HCT116 (cell line): ENCODE measurements around the gene APCDD1L. TPM values are rescaled to one million over a fixed set of nuclear protein-coding genes. Genes with fewer than 3 reads are reported as not detected.

Experiments
- ATAC-seq: fragments of 200-7000 bp; cut with Tn5 transposase; 2 replicates; pipeline ENCODE4 v1.9.1; 2020; ENCODE audit warnings: mild to moderate bottlenecking, moderate library complexity
- BruUV-seq: library from RNA; stranded (reverse); fragments of 400-500 nt; replicated peaks from 2 replicates; lab custom pipeline; 2021; lab: Mats Ljungman, UMichigan
- CTCF ChIA-PET: fragments of 300-600 bp; sonication (Branson Sonifier 250); formaldehyde crosslinking; loops from one replicate; lab custom pipeline; 2021; ENCODE audit warnings: antibody characterized with exemption; lab: Charles Lee
- POLR2A ChIA-PET: fragments of 300-600, 350-600 bp; sonication (Branson Sonifier 250); formaldehyde crosslinking; loops from one replicate; lab custom pipeline; 2021; ENCODE audit warnings: antibody characterized with exemption; lab: Charles Lee
- RAD21 ChIA-PET, 2 experiments: fragments of 300-600 bp; sonication (Branson Sonifier 250); formaldehyde crosslinking; loops; one replicate each; lab custom pipeline; 2023; ENCODE audit warnings: low total read pairs in 2 of 2; ENCODE audit not compliant: uncharacterized antibody in 2 of 2, unreplicated experiment in 2 of 2, low non-redundant PET in 1 of 2; lab: Charles Lee
- DNase-seq: peaks from one replicate; pipeline ENCODE4 v3.0.0-alpha.2; 2010; ENCODE audit warnings: low read depth, low spot score
- H2AFZ ChIP-seq: fragments of 200-600 bp; shearing (Covaris generic), sonication (generic); 2 replicates; pipeline ENCODE4 v1.6.1; 2017; ENCODE audit warnings: low read depth, mixed run types, mixed read lengths, antibody characterized with exemption, low read length; ENCODE audit not compliant: poor library complexity, severe bottlenecking
- H3K27ac ChIP-seq: 2 replicates; pipeline ENCODE4 v1.5.1; 2012; ENCODE audit warnings: low read depth, low read length
- H3K27me3 ChIP-seq: fragments of 200-600 bp; sonication (generic); 2 replicates; pipeline ENCODE4 v1.6.1; 2016; ENCODE audit warnings: mixed run types, low read length, mixed read lengths; ENCODE audit not compliant: insufficient read depth
- H3K36me3 ChIP-seq, 2 experiments: fragments of 200-500 bp in 1 of 2; fragments of 200-600 bp in 1 of 2; sonication (Bioruptor generic) in 1 of 2; sonication (generic) in 1 of 2; 2 replicates each; pipeline versions ENCODE4 v1.5.1 to v1.6.1; 2014 to 2016; ENCODE audit warnings: low read length in 2 of 2, inconsistent platforms in 1 of 2, mixed read lengths in 1 of 2, mixed run types in 1 of 2; ENCODE audit not compliant: insufficient read depth in 2 of 2, control insufficient read depth in 1 of 2
- H3K4me1 ChIP-seq, 2 experiments: fragments of 200-600 bp in 1 of 2; sonication (generic) in 1 of 2; 2 replicates each; pipeline versions ENCODE4 v1.5.1 to v1.6.1; 2012 to 2017; ENCODE audit warnings: low read length in 2 of 2, inconsistent platforms in 1 of 2, mild to moderate bottlenecking in 1 of 2, mixed read lengths in 1 of 2, mixed run types in 1 of 2, moderate library complexity in 1 of 2; ENCODE audit not compliant: insufficient read depth in 2 of 2, control insufficient read depth in 1 of 2
- H3K4me2 ChIP-seq: fragments of 200-600 bp; sonication (generic); 2 replicates; pipeline ENCODE4 v1.6.1; 2017; ENCODE audit warnings: mixed run types, low read length, mixed read lengths
- H3K4me3 ChIP-seq, 2 experiments: fragments of 200-600 bp in 1 of 2; sonication (generic) in 1 of 2; replicated peaks in 1 of 2; 2 replicates each; pipeline ENCODE4 v1.5.1; 2011 to 2016; ENCODE audit warnings: low read length in 2 of 2, control low read depth in 1 of 2, low read depth in 1 of 2, mild to moderate bottlenecking in 1 of 2, mixed read lengths in 1 of 2, mixed run types in 1 of 2
- H3K79me2 ChIP-seq: fragments of 200-600 bp; sonication (generic); 2 replicates; pipeline ENCODE4 v1.6.1; 2017; ENCODE audit warnings: mild to moderate bottlenecking, mixed run types, low read length, moderate library complexity, mixed read lengths; ENCODE audit not compliant: insufficient read depth
- H3K9ac ChIP-seq: fragments of 200-600 bp; sonication (generic); 2 replicates; pipeline ENCODE4 v1.6.1; 2016; ENCODE audit warnings: low read length, mixed read lengths
- H3K9me2 ChIP-seq: fragments of 200-600 bp; sonication (generic), shearing (Covaris generic); 2 replicates; pipeline ENCODE4 v1.6.1; 2017; ENCODE audit warnings: mixed run types, mild to moderate bottlenecking, moderate library complexity; ENCODE audit not compliant: insufficient read depth
- H3K9me3 ChIP-seq, 2 experiments: fragments of 200-500 bp in 1 of 2; fragments of 200-600 bp in 1 of 2; sonication (Bioruptor generic) in 1 of 2; sonication (generic) in 1 of 2; 2 replicates each; pipeline ENCODE4 v1.6.1; 2014 to 2017; ENCODE audit warnings: low read length in 2 of 2, mixed read lengths in 2 of 2, inconsistent platforms in 1 of 2, low read depth in 1 of 2, mild to moderate bottlenecking in 1 of 2, mixed run types in 1 of 2, moderate library complexity in 1 of 2; ENCODE audit not compliant: control insufficient read depth in 1 of 2, insufficient read depth in 1 of 2
- H4K20me1 ChIP-seq: fragments of 200-600 bp; sonication (generic), shearing (Covaris generic); 2 replicates; pipeline ENCODE4 v1.6.1; 2017; ENCODE audit warnings: mixed run types, mild to moderate bottlenecking, moderate library complexity; ENCODE audit not compliant: insufficient read depth
- CBX3 ChIP-seq: IDR thresholded peaks from 2 replicates; pipeline ENCODE4 v1.6.1; 2012; ENCODE audit warnings: low read depth
- CEBPB ChIP-seq: IDR thresholded peaks from 2 replicates; pipeline ENCODE4 v1.6.1; 2012; ENCODE audit warnings: low read depth
- EGR1 ChIP-seq: IDR thresholded peaks from 2 replicates; pipeline ENCODE4 v1.6.1; 2012; ENCODE audit warnings: low read depth
- ELF1 ChIP-seq: IDR thresholded peaks from 2 replicates; pipeline ENCODE4 v1.6.1; 2012; ENCODE audit warnings: low read depth, borderline replicate concordance
- EZH2 ChIP-seq: fragments of 200-600 bp; sonication (generic); IDR thresholded peaks from 2 replicates; pipeline ENCODE4 v1.6.1; 2017; ENCODE audit warnings: antibody characterized with exemption, mixed run types
- EZH2phosphoT487 ChIP-seq: fragments of 200-600 bp; IDR thresholded peaks from 2 replicates; pipeline ENCODE4 v1.6.1; 2018; ENCODE audit warnings: antibody characterized with exemption, borderline replicate concordance
- JUND ChIP-seq: IDR thresholded peaks from 2 replicates; pipeline ENCODE4 v1.6.1; 2012
- POLR2A ChIP-seq: IDR thresholded peaks from 2 replicates; pipeline ENCODE4 v1.7.0; 2011; ENCODE audit warnings: borderline replicate concordance; ENCODE audit not compliant: insufficient read depth, insufficient read length; ENCODE audit errors: extremely low read depth
- POLR2AphosphoS5 ChIP-seq: IDR thresholded peaks from 2 replicates; pipeline ENCODE4 v1.6.1; 2011; ENCODE audit warnings: mild to moderate bottlenecking, low read depth, low read length, moderate library complexity
- RAD21 ChIP-seq: IDR thresholded peaks from 2 replicates; pipeline ENCODE4 v1.6.1; 2012; ENCODE audit warnings: low read depth, mild to moderate bottlenecking
- SIN3A ChIP-seq: IDR thresholded peaks from 2 replicates; pipeline ENCODE4 v1.6.1; 2012; ENCODE audit warnings: low read depth
- SP1 ChIP-seq: IDR thresholded peaks from 2 replicates; pipeline ENCODE4 v1.6.1; 2012; ENCODE audit warnings: low read depth
- SRF ChIP-seq: IDR thresholded peaks from 2 replicates; pipeline ENCODE4 v1.6.1; 2012; ENCODE audit warnings: low read depth
- TCF7L2 ChIP-seq: IDR thresholded peaks from 2 replicates; pipeline ENCODE4 v1.7.0; 2011; ENCODE audit warnings: borderline replicate concordance, inconsistent platforms; ENCODE audit not compliant: insufficient read depth, insufficient read length; ENCODE audit errors: extremely low read depth
- ZFX ChIP-seq: fragments of 450-650 bp; IDR thresholded peaks from 2 replicates; pipeline ENCODE4 v1.6.1; 2017
- ZNF274 ChIP-seq: fragments of 200-500 bp; sonication (Bioruptor generic); IDR thresholded peaks from 2 replicates; pipeline ENCODE4 v1.6.1; 2014; ENCODE audit warnings: mild to moderate bottlenecking, low read depth, low read length, inconsistent platforms
- intact Hi-C: fragments of 100-400 bp; cut with micrococcal nuclease; formaldehyde crosslinking; loops from 2 replicates; pipeline ENCODE4 v1.10.0; 2022
- total RNA-seq: library from RNA; stranded (reverse); gene quantifications from one replicate; pipeline ENCODE4 v1.2.1, GENCODE V29; 2021; ENCODE audit not compliant: unreplicated experiment
- TF ChIP-seq, protein P1 (sequence below): IDR thresholded peaks from 2 replicates; pipeline ENCODE4 v1.6.1; 2012
- TF ChIP-seq, protein P2 (sequence below): IDR thresholded peaks from 2 replicates; pipeline ENCODE4 v1.6.1; 2011; ENCODE audit warnings: mild to moderate bottlenecking, low read length, moderate library complexity; ENCODE audit not compliant: insufficient replicate concordance; ENCODE audit errors: extremely low read depth
- TF ChIP-seq, protein P3 (sequence below): IDR thresholded peaks from 2 replicates; pipeline ENCODE4 v1.6.1; 2012
- TF ChIP-seq, protein P4 (sequence below), 3 experiments: fragments of 200-600 bp in 1 of 3; sonication (generic) in 1 of 3; IDR thresholded peaks in 2 of 3; conservative IDR thresholded peaks in 1 of 3; 2 replicates each; pipeline ENCODE4 v1.5.1; 2012 to 2017; ENCODE audit warnings: low read depth in 2 of 3, low read length in 2 of 3, antibody characterized with exemption in 1 of 3, borderline replicate concordance in 1 of 3, control low read depth in 1 of 3, mild to moderate bottlenecking in 1 of 3, mixed read lengths in 1 of 3, mixed run types in 1 of 3, moderate library complexity in 1 of 3; ENCODE audit not compliant: insufficient read depth in 1 of 3

The APCDD1L gene
- total RNA-seq, 1 experiment from 2014 or later, result not detected

DNA sequence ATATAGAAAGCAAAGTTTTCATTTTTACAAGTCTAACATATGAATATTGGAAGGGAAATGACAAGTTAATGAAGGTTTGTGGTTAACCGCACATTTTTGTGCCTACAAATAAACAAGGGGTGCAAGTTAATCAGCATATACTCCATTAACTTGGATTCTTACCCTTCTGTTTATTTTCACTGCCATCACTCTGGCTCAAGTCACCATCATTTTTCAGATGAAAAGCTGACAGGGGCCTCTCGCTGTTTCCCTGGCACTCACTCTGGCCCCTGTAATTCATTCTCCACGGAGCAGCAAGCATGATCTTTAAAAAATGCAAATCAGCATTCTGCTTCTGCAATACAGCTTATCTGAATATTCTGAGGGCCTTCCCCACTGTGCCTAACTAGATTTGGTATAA, 29.8 kb downstream of the APCDD1L start (continued):
- TF ChIP-seq TCF7L2 (no peak), POLR2A (no peak), EZH2 (no peak), SRF (no peak)
- TF ChIP-seq, all 23 proteins: peak for 0

DNA sequence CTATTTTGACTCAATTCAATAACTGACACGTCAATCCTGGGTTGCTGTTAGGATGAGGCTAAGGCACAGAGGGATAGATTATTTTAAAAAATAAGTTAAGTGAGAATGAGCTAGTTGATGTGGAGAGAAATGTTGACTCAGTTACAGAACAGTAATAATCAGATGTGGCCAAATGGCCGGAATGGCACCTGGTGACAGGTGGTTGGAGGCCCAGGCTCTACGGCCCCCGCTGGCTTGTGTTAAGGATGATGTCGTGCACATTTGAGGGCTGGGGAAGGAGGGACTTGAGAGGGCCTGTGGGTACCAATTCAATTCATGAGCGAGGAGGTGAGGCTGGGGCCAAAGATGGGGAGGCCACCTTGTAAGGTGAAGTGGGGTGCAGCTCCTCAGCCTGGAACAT, 31.7 kb downstream of the APCDD1L start:
- no TSS peak for BruUV-seq
- H3K9me3 ChIP-seq, result peaks cover 8 to 13% of the 10 kb centered on the region in 2 experiments
- no peaks in the 10 kb centered on the region for H3K79me2 ChIP-seq
- H3K9me2 ChIP-seq, result no peaks in the 10 kb centered on the region
- no peak overlapping the region for H3K9ac ChIP-seq
- TF ChIP-seq SP1 (no peak), EZH2 (no peak), CBX3 (no peak), CEBPB (no peak), JUND (no peak), EGR1 (no peak), SRF (no peak), SIN3A (no peak), POLR2AphosphoS5 (no peak), ELF1 (no peak), ZNF274 (no peak), ZFX (no peak), RAD21 (no peak), EZH2phosphoT487 (no peak)
- TF ChIP-seq, protein P1, sequence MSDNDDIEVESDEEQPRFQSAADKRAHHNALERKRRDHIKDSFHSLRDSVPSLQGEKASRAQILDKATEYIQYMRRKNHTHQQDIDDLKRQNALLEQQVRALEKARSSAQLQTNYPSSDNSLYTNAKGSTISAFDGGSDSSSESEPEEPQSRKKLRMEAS, result no peak
- TF ChIP-seq, protein P2, sequence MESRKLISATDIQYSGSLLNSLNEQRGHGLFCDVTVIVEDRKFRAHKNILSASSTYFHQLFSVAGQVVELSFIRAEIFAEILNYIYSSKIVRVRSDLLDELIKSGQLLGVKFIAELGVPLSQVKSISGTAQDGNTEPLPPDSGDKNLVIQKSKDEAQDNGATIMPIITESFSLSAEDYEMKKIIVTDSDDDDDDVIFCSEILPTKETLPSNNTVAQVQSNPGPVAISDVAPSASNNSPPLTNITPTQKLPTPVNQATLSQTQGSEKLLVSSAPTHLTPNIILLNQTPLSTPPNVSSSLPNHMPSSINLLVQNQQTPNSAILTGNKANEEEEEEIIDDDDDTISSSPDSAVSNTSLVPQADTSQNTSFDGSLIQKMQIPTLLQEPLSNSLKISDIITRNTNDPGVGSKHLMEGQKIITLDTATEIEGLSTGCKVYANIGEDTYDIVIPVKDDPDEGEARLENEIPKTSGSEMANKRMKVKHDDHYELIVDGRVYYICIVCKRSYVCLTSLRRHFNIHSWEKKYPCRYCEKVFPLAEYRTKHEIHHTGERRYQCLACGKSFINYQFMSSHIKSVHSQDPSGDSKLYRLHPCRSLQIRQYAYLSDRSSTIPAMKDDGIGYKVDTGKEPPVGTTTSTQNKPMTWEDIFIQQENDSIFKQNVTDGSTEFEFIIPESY, result no peak
- TF ChIP-seq, protein P3, sequence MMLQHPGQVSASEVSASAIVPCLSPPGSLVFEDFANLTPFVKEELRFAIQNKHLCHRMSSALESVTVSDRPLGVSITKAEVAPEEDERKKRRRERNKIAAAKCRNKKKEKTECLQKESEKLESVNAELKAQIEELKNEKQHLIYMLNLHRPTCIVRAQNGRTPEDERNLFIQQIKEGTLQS, result no peak
- TF ChIP-seq, protein P4, sequence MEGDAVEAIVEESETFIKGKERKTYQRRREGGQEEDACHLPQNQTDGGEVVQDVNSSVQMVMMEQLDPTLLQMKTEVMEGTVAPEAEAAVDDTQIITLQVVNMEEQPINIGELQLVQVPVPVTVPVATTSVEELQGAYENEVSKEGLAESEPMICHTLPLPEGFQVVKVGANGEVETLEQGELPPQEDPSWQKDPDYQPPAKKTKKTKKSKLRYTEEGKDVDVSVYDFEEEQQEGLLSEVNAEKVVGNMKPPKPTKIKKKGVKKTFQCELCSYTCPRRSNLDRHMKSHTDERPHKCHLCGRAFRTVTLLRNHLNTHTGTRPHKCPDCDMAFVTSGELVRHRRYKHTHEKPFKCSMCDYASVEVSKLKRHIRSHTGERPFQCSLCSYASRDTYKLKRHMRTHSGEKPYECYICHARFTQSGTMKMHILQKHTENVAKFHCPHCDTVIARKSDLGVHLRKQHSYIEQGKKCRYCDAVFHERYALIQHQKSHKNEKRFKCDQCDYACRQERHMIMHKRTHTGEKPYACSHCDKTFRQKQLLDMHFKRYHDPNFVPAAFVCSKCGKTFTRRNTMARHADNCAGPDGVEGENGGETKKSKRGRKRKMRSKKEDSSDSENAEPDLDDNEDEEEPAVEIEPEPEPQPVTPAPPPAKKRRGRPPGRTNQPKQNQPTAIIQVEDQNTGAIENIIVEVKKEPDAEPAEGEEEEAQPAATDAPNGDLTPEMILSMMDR (IDR thresholded peaks at IDR 0.05 in 2 of 3, conservative IDR thresholded peaks at IDR 0.05 in 1 of 3; ENCODE audit: borderline replicate concordance in 1 of 3, insufficient read depth in 1 of 3, low read depth in 2 of 3, low read length in 2 of 3), result no peak
- no peak overlapping the region for H2AFZ ChIP-seq
- POLR2A ChIA-PET, result no interaction called here
- CTCF ChIA-PET, result no interaction called here
- no peak for ATAC-seq
- no peaks in the 10 kb centered on the region for H4K20me1 ChIP-seq
- H3K4me3 ChIP-seq, result no peak overlapping the region
- H3K27me3 ChIP-seq, result no peaks in the 10 kb centered on the region
- intact Hi-C loops, result loop anchor here (5.0 to 10.0 kb wide), 4 partner anchors 169 to 919 kb away; partner anchors contain the start of genes NPEPL1 and STX16
- H3K4me2 ChIP-seq, result no peak overlapping the region
- RAD21 ChIA-PET, result no interaction called here
- no peaks in the 10 kb centered on the region for H3K36me3 ChIP-seq
- peaks cover 4 to 7% of the 10 kb centered on the region in 2 experiments for H3K4me1 ChIP-seq
- DNase-seq, result no peak
- no peak overlapping the region for H3K27ac ChIP-seq
